GM19193 (cell line): ENCODE data around the gene WDR45B.

ENCODE experiments used
- POLR2A ChIP-seq: IDR thresholded peaks from 4 replicates; pipeline ENCODE4 v1.6.1; 2011; ENCODE audit not compliant: insufficient read depth, insufficient read length; ENCODE audit errors: extremely low read depth

Gene WDR45B

GRCh38 chr17:82665217-82665616 is 17.0 kb upstream of the WDR45B start:
- no peak for TF ChIP-seq POLR2A

GRCh38 chr17:82664701-82665182 is 16.5 kb upstream of the WDR45B start:
- TF ChIP-seq POLR2A, result no peak

- no peak for TF ChIP-seq POLR2A
Observed at GRCh38 chr17:82664276-82664575, 16.0 kb upstream of the WDR45B start.

GRCh38 chr17:82663381-82664275 is 15.4 kb upstream of the WDR45B start:
- no peak for TF ChIP-seq POLR2A

GRCh38 chr17:82662711-82663261 is 14.5 kb upstream of the WDR45B start:
- TF ChIP-seq POLR2A, result no peak

GRCh38 chr17:82661717-82662683 is 13.8 kb upstream of the WDR45B start:
- TF ChIP-seq POLR2A, result no peak

- no peak for TF ChIP-seq POLR2A
Observed at GRCh38 chr17:82659886-82660285, 11.6 kb upstream of the WDR45B start.

- no peak for TF ChIP-seq POLR2A
Observed at GRCh38 chr17:82658796-82659452, 10.7 kb upstream of the WDR45B start.

GRCh38 chr17:82658331-82658730 is 10.1 kb upstream of the WDR45B start:
- TF ChIP-seq POLR2A, result no peak

- no peak for TF ChIP-seq POLR2A
Observed at GRCh38 chr17:82657926-82658325, 9.7 kb upstream of the WDR45B start.

GRCh38 chr17:82656266-82656665 is 8.0 kb upstream of the WDR45B start:
- no peak for TF ChIP-seq POLR2A

GRCh38 chr17:82655523-82655922 is 7.3 kb upstream of the WDR45B start:
- no peak for TF ChIP-seq POLR2A

GRCh38 chr17:82655038-82655479 is 6.8 kb upstream of the WDR45B start:
- no peak for TF ChIP-seq POLR2A

- TF ChIP-seq POLR2A, result no peak
Observed at GRCh38 chr17:82653651-82654528, 5.6 kb upstream of the WDR45B start.

GRCh38 chr17:82650723-82651122 is 2.5 kb upstream of the WDR45B start:
- TF ChIP-seq POLR2A, result no peak
